ENCODE results near the gene CDIP1.

The CDIP1 gene

GRCh38 chr16:4513086-4513860, 25.3 kb downstream of the CDIP1 start:
- no peak for DNase-seq

- no peak for DNase-seq
These were observed 26.1 kb downstream of the CDIP1 start for GRCh38 chr16:4512473-4512872.

GRCh38 chr16:4511441-4512082, 27.0 kb downstream of the CDIP1 start:
- DNase-seq, result no peak

- DNase-seq, result no peak
These were observed 27.7 kb downstream of the CDIP1 start for GRCh38 chr16:4510747-4511426.

- no peak for DNase-seq
These were observed 28.4 kb downstream of the CDIP1 start for GRCh38 chr16:4510131-4510530.

GRCh38 chr16:4509420-4509819, 29.2 kb downstream of the CDIP1 start:
- DNase-seq, result no peak

- DNase-seq, result no peak
These were observed 29.8 kb downstream of the CDIP1 start for GRCh38 chr16:4508806-4509205.

DNA sequence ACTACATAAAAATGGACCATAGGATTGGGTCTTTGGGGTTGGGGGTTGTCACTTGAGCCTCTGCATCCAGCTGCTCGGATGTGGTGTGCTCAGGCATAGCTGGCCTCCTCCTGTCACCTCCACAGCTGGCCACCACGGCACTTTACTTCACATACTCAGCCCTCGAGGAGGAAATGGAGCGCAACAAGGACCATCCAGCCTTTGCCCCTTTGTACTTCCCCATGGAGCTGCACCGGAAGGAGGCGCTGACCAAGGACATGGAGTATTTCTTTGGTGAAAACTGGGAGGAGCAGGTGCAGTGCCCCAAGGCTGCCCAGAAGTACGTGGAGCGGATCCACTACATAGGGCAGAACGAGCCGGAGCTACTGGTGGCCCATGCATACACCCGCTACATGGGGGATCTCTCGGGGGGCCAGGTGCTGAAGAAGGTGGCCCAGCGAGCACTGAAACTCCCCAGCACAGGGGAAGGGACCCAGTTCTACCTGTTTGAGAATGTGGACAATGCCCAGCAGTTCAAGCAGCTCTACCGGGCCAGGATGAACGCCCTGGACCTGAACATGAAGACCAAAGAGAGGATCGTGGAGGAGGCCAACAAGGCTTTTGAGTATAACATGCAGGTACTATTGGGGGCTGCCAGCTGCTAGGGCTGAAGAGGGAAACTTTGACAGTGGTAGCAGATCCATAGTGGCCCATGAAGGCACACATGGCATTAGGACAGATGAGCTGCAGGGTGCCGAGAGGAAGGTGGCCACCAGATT, 30.8 kb downstream of the CDIP1 start:
- DNase-seq, result no peak

DNA sequence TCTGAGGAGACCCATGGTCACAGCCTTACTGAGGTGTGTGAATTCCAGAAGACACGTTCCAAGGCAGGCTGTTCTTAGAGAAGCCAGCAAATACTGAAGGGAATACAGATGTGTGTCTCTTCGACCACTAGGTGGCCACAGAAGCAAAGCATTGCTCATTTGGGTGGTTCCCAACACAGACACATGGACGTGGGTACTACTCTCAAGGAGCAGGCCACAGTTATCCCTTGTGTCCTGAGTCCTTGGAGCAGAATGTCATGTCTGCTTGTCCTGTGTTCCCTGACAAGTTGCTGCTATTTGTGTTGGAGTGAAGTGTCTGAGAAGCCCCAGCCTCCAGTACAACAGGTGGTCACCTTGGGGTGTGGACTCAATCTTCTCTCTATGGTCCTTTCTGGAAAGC, 32.1 kb downstream of the CDIP1 start:
- DNase-seq, result peak; percentile 7

- no peak for DNase-seq
These were observed 33.0 kb downstream of the CDIP1 start for GRCh38 chr16:4505356-4506147.

- DNase-seq, result no peak
These were observed 37.5 kb downstream of the CDIP1 start for GRCh38 chr16:4501071-4501478.

- no peak for DNase-seq
These were observed 38.3 kb downstream of the CDIP1 start for GRCh38 chr16:4500272-4500671.

- DNase-seq, result no peak
These were observed 39.4 kb downstream of the CDIP1 start for GRCh38 chr16:4499196-4499555.

- no peak for DNase-seq
These were observed 39.9 kb downstream of the CDIP1 start for GRCh38 chr16:4498546-4499195.

GRCh38 chr16:4496305-4496704, 42.3 kb downstream of the CDIP1 start:
- no peak for DNase-seq

GRCh38 chr16:4495766-4496165, 42.8 kb downstream of the CDIP1 start:
- DNase-seq, result no peak

- DNase-seq, result no peak
These were observed 43.7 kb downstream of the CDIP1 start for GRCh38 chr16:4494746-4495490.

DNA sequence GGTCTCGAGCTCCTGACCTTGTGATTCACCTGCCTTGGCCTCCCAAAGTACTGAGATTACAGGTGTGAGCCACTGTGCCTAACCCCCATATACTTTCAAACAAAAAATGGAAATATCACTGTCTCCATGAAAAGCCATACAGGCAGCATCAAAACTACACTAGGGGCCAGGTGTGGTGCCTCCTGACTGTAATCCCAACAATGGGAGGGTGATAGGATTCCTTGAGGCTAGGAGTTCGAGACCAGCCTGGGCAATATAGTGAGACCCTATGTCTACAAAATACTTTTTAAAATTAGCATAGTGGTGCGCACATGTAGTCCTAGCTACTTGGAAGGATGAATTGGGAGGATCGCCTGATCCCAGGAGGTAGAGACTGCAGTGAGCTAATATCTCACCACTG, 46.7 kb downstream of the CDIP1 start:
- DNase-seq, result no peak

- DNase-seq, result no peak
These were observed 49.5 kb downstream of the CDIP1 start for GRCh38 chr16:4489030-4489429.

DNA sequence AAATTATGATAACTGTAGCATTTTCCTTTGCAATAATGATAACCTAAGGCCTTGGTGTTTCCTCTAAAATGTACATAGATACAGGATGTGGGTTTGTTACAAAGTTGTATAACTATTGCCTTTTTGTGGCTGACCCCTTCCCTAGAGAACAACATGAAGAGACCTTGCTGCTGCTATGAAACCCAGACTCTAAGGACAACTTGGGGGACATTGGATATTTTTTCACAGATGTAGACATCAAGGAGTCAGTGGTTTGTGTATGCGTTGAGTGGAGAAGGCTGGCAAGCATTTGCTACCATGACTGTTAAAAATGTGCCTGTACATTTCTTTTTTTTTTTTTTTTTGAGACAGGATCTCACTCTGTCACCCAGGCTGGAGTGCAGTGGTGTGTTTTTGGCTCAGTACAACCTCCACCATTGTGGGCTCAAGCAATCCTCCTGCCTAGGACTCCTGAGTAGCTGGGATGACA, 50.0 kb downstream of the CDIP1 start:
- DNase-seq, result no peak

DNA sequence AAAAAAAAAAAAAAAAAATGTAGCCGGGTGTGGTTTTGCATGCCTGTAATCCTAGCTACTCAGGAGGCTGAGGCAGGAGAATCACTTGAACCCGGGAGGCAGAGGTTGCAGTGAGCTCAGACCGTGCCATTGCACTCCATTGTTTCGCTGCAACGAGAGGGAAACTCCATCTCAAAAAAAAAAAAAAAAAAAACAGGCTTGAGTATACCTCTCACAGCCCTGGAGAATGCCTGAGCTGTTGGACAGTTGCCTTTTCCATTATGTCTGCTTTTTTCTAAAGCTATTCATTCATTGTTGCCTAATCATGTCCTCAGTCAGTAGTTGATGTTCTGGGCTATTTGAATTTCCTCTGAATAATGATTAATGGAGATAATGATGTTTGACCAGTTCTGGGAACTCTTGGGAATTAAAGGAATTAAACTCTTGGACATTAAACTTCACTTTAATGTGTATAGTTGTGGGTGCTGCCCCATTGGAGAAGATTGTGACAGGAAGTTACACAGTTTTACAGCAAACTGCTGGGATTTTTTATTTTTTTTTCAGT, 50.5 kb downstream of the CDIP1 start:
- no peak for DNase-seq
